Suprapubic skin (tissue), 4 donors: ENCODE measurements around the gene TARS3.

Experiments used
- CTCF ChIP-seq, 2 donors: fragments of 200-600 bp in 1 of 2; fragments of 450-650 bp in 1 of 2; sonication (generic) in 1 of 2; IDR thresholded peaks; one replicate each; pipeline ENCODE4 v1.5.1; 2016 to 2019; ENCODE audit warnings: antibody characterized with exemption in 2 of 2, mild to moderate bottlenecking in 1 of 2, moderate library complexity in 1 of 2
- POLR2A ChIP-seq, 2 donors: fragments of 450-650 bp; IDR thresholded peaks; one replicate each; pipeline ENCODE4 v1.6.1; 2017; ENCODE audit warnings: antibody characterized with exemption in 2 of 2, mild to moderate bottlenecking in 2 of 2, moderate library complexity in 2 of 2
- POLR2AphosphoS5 ChIP-seq, 3 donors: sonication (generic); formaldehyde crosslinking; IDR thresholded peaks; one replicate each; pipeline ENCODE4 v1.6.1; 2017; ENCODE audit warnings: antibody characterized with exemption in 3 of 3

- TF ChIP-seq CTCF (IDR thresholded peaks at IDR 0.05) (no peak), POLR2A (IDR thresholded peaks at IDR 0.05) (no peak), POLR2AphosphoS5 (IDR thresholded peaks at IDR 0.05) (no peak)
Observed at GRCh38 chr15:101614761-101615160, 109.5 kb downstream of the TARS3 start.
